OCI-LY1 (cell line): ENCODE data around the gene ESPNL.

ENCODE experiments used
- H2AFZ ChIP-seq: fragments of 200-600 bp; sonication (generic), shearing (Covaris generic); 2 replicates; pipeline ENCODE4 v1.6.0; 2014; ENCODE audit warnings: antibody characterized with exemption, mild to moderate bottlenecking, low read length
- H3F3A ChIP-seq: fragments of 200-600 bp; sonication (generic), shearing (Covaris generic); 2 replicates; pipeline ENCODE4 v1.6.0; 2014; ENCODE audit warnings: mild to moderate bottlenecking, antibody characterized with exemption, low read length, moderate library complexity; ENCODE audit not compliant: insufficient read depth
- H3K27ac ChIP-seq: fragments of 200-600 bp; sonication (generic); 2 replicates; pipeline ENCODE4 v1.5.1; 2014; ENCODE audit warnings: low read length, mixed run types, mild to moderate bottlenecking, low read depth; ENCODE audit not compliant: poor library complexity, severe bottlenecking
- H3K27me3 ChIP-seq: fragments of 200-600 bp; sonication (generic); 2 replicates; pipeline ENCODE4 v1.6.0; 2014; ENCODE audit warnings: antibody characterized with exemption, mild to moderate bottlenecking, low read length, moderate library complexity; ENCODE audit not compliant: insufficient read depth
- H3K36me3 ChIP-seq: fragments of 200-600 bp; sonication (generic); 2 replicates; pipeline ENCODE4 v1.6.1; 2014; ENCODE audit warnings: mild to moderate bottlenecking, antibody characterized with exemption, low read length, moderate library complexity, mixed read lengths; ENCODE audit not compliant: insufficient read depth
- H3K4me1 ChIP-seq: fragments of 200-600 bp; sonication (generic); 2 replicates; pipeline ENCODE4 v1.5.1; 2014; ENCODE audit warnings: mild to moderate bottlenecking, low read length, moderate library complexity; ENCODE audit not compliant: insufficient read depth, severe bottlenecking
- H3K4me2 ChIP-seq: fragments of 200-600 bp; sonication (generic), shearing (Covaris generic); 2 replicates; pipeline ENCODE4 v1.6.1; 2014; ENCODE audit warnings: low read length
- H3K4me3 ChIP-seq: fragments of 200-600 bp; sonication (generic); 2 replicates; pipeline ENCODE4 v1.5.1; 2014; ENCODE audit warnings: low read length, low read depth, mild to moderate bottlenecking, mixed read lengths; ENCODE audit not compliant: poor library complexity, severe bottlenecking
- H3K79me2 ChIP-seq: fragments of 200-600 bp; shearing (Covaris generic); 2 replicates; pipeline ENCODE4 v1.6.1; 2016; ENCODE audit warnings: mixed run types, low read length, mixed read lengths; ENCODE audit not compliant: insufficient read depth
- H3K9ac ChIP-seq: fragments of 200-600 bp; sonication (generic), shearing (Covaris generic); 2 replicates; pipeline ENCODE4 v1.6.1; 2014; ENCODE audit warnings: mild to moderate bottlenecking, low read length, mixed read lengths
- H3K9me2 ChIP-seq: fragments of 200-600 bp; sonication (generic), shearing (Covaris generic); 2 replicates; pipeline ENCODE4 v1.6.1; 2014; ENCODE audit warnings: low read depth, mild to moderate bottlenecking, low read length, mixed read lengths
- H3K9me3 ChIP-seq: fragments of 200-600 bp; shearing (Covaris generic); 2 replicates; pipeline ENCODE4 v1.6.1; 2014; ENCODE audit warnings: low read length, mixed read lengths
- H4K20me1 ChIP-seq: fragments of 200-600 bp; sonication (generic), shearing (Covaris generic); 2 replicates; pipeline ENCODE4 v1.6.0; 2016; ENCODE audit warnings: mild to moderate bottlenecking, low read length; ENCODE audit not compliant: insufficient read depth
- EZH2 ChIP-seq: fragments of 200-600 bp; sonication (generic), shearing (Covaris generic); IDR thresholded peaks from 2 replicates; pipeline ENCODE4 v1.8.0; 2017; ENCODE audit warnings: borderline replicate concordance, mixed run types, mild to moderate bottlenecking, antibody characterized with exemption, low read length, moderate library complexity, mixed read lengths
- TF ChIP-seq, protein P1 (sequence below): fragments of 200-600 bp; sonication (generic), shearing (Covaris generic); IDR thresholded peaks from 2 replicates; pipeline ENCODE4 v1.5.1; 2017; ENCODE audit warnings: mild to moderate bottlenecking, antibody characterized with exemption, low read length, moderate library complexity, mixed read lengths

The ESPNL gene

DNA sequence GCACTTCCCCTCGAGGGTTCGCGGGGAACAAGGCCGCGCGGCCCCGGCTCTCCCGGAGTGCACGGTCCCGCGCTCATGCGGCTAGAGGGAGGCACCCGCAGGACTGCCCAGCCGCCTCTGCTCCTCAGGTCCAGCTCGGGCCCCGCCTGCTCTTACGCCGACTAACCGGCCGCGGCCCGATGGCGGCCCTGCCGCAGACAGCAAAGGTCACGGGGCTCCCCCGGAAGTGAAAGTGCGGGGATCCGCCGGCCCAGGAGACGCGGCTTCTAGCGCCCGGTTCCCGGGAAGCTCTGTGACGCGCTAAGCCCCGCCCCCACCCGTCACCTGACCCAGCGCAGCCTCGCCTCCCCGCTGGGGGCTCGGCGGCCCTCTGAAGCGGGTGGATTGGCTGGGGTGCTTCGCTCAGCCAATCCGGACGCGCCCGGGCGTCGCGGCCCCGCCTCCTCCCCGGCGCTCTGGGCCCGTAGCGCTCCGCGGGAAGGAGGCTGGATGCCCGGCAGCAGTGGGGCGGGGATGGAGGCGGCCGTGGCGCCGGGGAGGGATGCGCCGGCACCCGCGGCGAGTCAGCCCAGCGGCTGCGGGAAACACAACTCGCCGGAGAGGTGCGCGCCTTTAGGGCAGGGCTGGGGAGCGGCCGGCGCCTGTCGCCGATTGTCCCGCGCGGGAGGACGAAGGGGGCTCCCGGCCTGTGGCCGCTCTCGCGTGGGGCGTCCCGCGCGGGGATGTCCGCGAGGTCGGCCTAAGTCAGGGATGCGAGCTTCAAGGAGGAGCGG is 39.4 kb upstream of the ESPNL start, which contains the start of gene SCLY:
SCLY (plus strand) TSS at position 460 of the 773 bp plus-strand sequence; CDS start at position 514, 54 bp downstream.
- Histone ChIP-seq H3K79me2 (no peaks in the 10 kb centered on the region), H3K4me2 (peak within 1 kb of the TSS; percentile 93), H3K36me3 (peaks cover 13% of the 10 kb centered on the region), H3K9me3 (no peaks in the 10 kb centered on the region), H4K20me1 (no peaks in the 10 kb centered on the region), H3K4me3 (peak within 1 kb of the TSS; percentile 92), H2AFZ (peak within 1 kb of the TSS; percentile 23; the same call in 1 of the 2 replicates), H3K27ac (no peak within 1 kb of the TSS), H3K4me1 (peaks cover 16% of the 10 kb centered on the region), H3K9ac (peak within 1 kb of the TSS; percentile 95), H3K27me3 (no peaks in the 10 kb centered on the region), H3F3A (no peaks in the 10 kb centered on the region), H3K9me2 (no peaks in the 10 kb centered on the region)
- TF ChIP-seq, protein P1, sequence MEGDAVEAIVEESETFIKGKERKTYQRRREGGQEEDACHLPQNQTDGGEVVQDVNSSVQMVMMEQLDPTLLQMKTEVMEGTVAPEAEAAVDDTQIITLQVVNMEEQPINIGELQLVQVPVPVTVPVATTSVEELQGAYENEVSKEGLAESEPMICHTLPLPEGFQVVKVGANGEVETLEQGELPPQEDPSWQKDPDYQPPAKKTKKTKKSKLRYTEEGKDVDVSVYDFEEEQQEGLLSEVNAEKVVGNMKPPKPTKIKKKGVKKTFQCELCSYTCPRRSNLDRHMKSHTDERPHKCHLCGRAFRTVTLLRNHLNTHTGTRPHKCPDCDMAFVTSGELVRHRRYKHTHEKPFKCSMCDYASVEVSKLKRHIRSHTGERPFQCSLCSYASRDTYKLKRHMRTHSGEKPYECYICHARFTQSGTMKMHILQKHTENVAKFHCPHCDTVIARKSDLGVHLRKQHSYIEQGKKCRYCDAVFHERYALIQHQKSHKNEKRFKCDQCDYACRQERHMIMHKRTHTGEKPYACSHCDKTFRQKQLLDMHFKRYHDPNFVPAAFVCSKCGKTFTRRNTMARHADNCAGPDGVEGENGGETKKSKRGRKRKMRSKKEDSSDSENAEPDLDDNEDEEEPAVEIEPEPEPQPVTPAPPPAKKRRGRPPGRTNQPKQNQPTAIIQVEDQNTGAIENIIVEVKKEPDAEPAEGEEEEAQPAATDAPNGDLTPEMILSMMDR: no peak
- TF ChIP-seq EZH2: no peak

DNA sequence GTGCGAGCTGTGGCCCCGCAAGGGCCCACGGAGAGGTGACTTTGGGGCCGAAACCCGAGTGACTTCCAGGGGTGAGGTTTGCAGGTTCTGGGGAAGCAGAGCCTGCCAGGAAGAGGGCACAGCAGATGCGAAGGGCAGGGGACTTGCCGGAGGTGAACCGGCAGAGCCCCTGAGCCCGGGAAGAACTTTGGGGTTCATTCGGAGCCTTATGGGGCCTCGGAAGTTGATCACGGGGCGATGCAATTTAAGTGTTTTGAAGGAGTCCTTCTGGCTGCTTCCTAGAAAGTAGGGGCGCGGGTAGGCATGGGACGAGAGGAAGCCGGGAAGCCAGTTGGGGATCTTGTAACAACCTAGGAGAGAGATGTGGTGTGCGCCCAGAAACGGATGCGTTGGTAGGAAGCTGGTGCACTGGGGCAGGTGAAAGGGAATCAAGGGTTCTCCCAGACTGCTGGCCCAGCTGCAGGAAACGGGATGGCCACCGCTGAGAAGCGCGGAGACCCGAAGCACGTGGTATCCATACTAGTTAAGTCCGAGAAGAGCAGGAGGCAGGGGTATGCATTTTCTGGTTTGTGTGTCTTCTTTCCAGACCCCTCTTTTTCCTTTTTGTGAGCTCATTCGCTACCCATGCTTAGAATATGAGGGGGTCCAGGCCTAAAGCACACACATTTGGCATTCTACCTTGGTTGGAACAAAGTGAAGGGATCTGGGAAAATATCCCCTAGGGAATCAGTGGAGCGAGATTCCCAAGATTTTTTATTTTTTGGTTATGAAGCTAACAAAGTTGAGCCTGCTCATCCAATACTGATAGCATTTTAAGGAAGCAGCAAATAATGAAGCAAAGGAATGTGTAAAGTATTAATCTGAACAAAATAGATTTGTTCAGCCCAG is 38.6 kb upstream of the ESPNL start:
- no peaks in the 10 kb centered on the region for H3K27me3 ChIP-seq
- H3K9me3 ChIP-seq: no peaks in the 10 kb centered on the region
- H4K20me1 ChIP-seq: no peaks in the 10 kb centered on the region
- TF ChIP-seq EZH2: no peak
- TF ChIP-seq, protein P1: no peak
- no peaks in the 10 kb centered on the region for H3K9me2 ChIP-seq
- peaks cover 22% of the 10 kb centered on the region for H3K36me3 ChIP-seq
- peak overlapping the region; percentile 93 for H3K4me2 ChIP-seq
- H3K79me2 ChIP-seq: no peaks in the 10 kb centered on the region
- no peak overlapping the region for H2AFZ ChIP-seq
- peak overlapping the region; percentile 92 for H3K4me3 ChIP-seq
- H3K4me1 ChIP-seq: peaks cover 16% of the 10 kb centered on the region
- H3K27ac ChIP-seq: no peak overlapping the region
- no peaks in the 10 kb centered on the region for H3F3A ChIP-seq
- H3K9ac ChIP-seq: peak overlapping the region; percentile 91

DNA sequence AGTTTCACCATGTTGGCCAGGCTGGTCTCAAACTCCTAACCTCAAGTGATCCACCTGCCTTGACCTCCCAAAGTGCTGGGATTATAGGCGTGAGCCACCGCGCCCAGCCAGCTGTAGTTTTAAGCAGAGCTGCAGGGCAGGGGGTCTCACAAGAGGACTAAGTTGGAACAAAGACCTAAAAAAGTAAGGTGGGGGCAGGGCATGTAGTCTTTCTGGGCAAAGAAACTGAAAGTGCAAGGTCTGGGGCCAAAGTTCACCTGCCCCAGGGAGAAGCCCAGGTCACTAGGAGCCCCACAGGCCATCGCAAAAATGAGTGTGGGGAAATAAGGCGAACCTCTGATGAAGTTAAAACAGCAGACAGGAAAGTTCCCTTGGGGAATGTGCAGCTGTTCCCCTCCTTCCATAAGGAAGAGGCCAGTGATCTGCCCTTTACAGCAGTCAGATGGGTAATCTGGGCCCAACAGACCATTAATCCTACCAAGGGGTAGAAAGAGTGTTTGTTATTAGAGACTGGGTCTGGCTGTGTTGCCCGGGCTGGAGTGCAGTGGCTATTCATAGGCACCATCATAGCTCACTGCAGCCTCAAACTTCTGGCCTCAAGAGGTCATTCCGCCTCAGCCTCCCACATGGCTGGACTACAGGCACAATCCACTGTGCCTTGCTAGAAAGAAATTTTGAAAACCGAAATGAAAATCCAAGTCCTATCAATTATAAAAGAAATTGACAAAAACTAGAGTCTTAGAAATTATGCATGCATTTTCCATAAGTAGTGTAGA is 36.5 kb upstream of the ESPNL start:
- Histone ChIP-seq H3K9me2 (no peaks in the 10 kb centered on the region), H3K27ac (no peak overlapping the region), H3K27me3 (no peaks in the 10 kb centered on the region), H3K4me1 (peaks cover 19% of the 10 kb centered on the region), H3F3A (no peaks in the 10 kb centered on the region), H3K4me3 (no peak overlapping the region), H3K79me2 (no peaks in the 10 kb centered on the region), H3K36me3 (peaks cover 42% of the 10 kb centered on the region), H4K20me1 (no peaks in the 10 kb centered on the region), H2AFZ (no peak overlapping the region), H3K4me2 (no peak overlapping the region), H3K9ac (no peak overlapping the region), H3K9me3 (no peaks in the 10 kb centered on the region)
- TF ChIP-seq, protein P1: no peak
- no peak for TF ChIP-seq EZH2
